HS-27A (cell line): ENCODE data around the gene SLIT3.

Experiments used
- DNase-seq: peaks from one replicate; pipeline ENCODE4 v3.0.0-alpha.2; 2012; ENCODE audit warnings: low read depth, missing footprints

The SLIT3 gene

GRCh38 chr5:168886157-168886556, 414.8 kb downstream of the SLIT3 start:
- no peak for DNase-seq

GRCh38 chr5:168885324-168886120, 415.4 kb downstream of the SLIT3 start:
- no peak for DNase-seq

GRCh38 chr5:168883991-168884390, 416.9 kb downstream of the SLIT3 start:
- DNase-seq: no peak

GRCh38 chr5:168883281-168883741, 417.6 kb downstream of the SLIT3 start:
- no peak for DNase-seq

- DNase-seq: no peak
These were observed 418.7 kb downstream of the SLIT3 start for GRCh38 chr5:168882283-168882682.

GRCh38 chr5:168881427-168882149, 419.4 kb downstream of the SLIT3 start:
- no peak for DNase-seq

- no peak for DNase-seq
These were observed 421.0 kb downstream of the SLIT3 start for GRCh38 chr5:168879929-168880328.

GRCh38 chr5:168879331-168879730, 421.6 kb downstream of the SLIT3 start:
- no peak for DNase-seq

GRCh38 chr5:168878135-168878745, 422.7 kb downstream of the SLIT3 start:
- DNase-seq: no peak

GRCh38 chr5:168877132-168877892, 423.6 kb downstream of the SLIT3 start:
- no peak for DNase-seq

- no peak for DNase-seq
These were observed 424.5 kb downstream of the SLIT3 start for GRCh38 chr5:168876419-168876818.

- DNase-seq: no peak
These were observed 425.1 kb downstream of the SLIT3 start for GRCh38 chr5:168875832-168876231.

- DNase-seq: no peak
These were observed 426.1 kb downstream of the SLIT3 start for GRCh38 chr5:168874713-168875380.

GRCh38 chr5:168872246-168872645, 428.7 kb downstream of the SLIT3 start:
- DNase-seq: no peak

- no peak for DNase-seq
These were observed 430.0 kb downstream of the SLIT3 start for GRCh38 chr5:168870910-168871309.

GRCh38 chr5:168869615-168870227, 431.2 kb downstream of the SLIT3 start:
- no peak for DNase-seq

GRCh38 chr5:168867241-168867640, 433.7 kb downstream of the SLIT3 start:
- DNase-seq: no peak

- DNase-seq: no peak
These were observed 435.0 kb downstream of the SLIT3 start for GRCh38 chr5:168865968-168866367.

- no peak for DNase-seq
These were observed 437.9 kb downstream of the SLIT3 start for GRCh38 chr5:168863021-168863420.

GRCh38 chr5:168860503-168860902, 440.4 kb downstream of the SLIT3 start:
- no peak for DNase-seq

GRCh38 chr5:168860081-168860480, 440.9 kb downstream of the SLIT3 start:
- no peak for DNase-seq
